Common myeloid progenitor, CD34-positive (primary cell): ENCODE measurements around the gene TMEM178A.
"Not testable (repeated sequence)": the region's sequence is repeated elsewhere in the genome, so short reads cannot be mapped to it uniquely, and the experiment has no call there.

Experiments used
- CTCF ChIA-PET: fragments of 350-600 bp; sonication (Branson Sonifier 250); formaldehyde crosslinking; loops from one replicate; lab custom pipeline; 2021; ENCODE audit warnings: antibody characterized with exemption; lab: Charles Lee
- POLR2A ChIA-PET: fragments of 350-600 bp; sonication (Branson Sonifier 250); formaldehyde crosslinking; loops from one replicate; lab custom pipeline; 2021; ENCODE audit warnings: antibody characterized with exemption; lab: Charles Lee
- DNase-seq, 3 donors: peaks; one replicate each; pipeline versions ENCODE4 v3.0.0 to v3.0.0-alpha.2; 2013
- H3K27ac ChIP-seq, 2 experiments: 1 replicate in 1 of 2; 2 replicates in 1 of 2; pipeline ENCODE4 v1.7.0; 2013; ENCODE audit warnings: inconsistent platforms in 2 of 2, low read length in 2 of 2, mild to moderate bottlenecking in 2 of 2, low read depth in 1 of 2, moderate library complexity in 1 of 2; ENCODE audit not compliant: severe bottlenecking in 2 of 2, insufficient read depth in 1 of 2, poor library complexity in 1 of 2
- H3K27me3 ChIP-seq, 5 experiments: replicated peaks in 2 of 5; 1 replicate in 3 of 5; 2 replicates in 2 of 5; pipeline versions ENCODE4 v1.6.1 to v1.7.0; 2013; ENCODE audit warnings: low read length in 4 of 5, mild to moderate bottlenecking in 2 of 5, moderate library complexity in 2 of 5, inconsistent platforms in 1 of 5; ENCODE audit not compliant: insufficient read depth in 5 of 5, control insufficient read depth in 4 of 5
- H3K36me3 ChIP-seq, 4 experiments: 1 replicate in 2 of 4; 2 replicates in 2 of 4; pipeline versions ENCODE4 v1.6.1 to v1.7.0; 2013; ENCODE audit warnings: low read length in 3 of 4, control low read depth in 1 of 4, mild to moderate bottlenecking in 1 of 4; ENCODE audit not compliant: control insufficient read depth in 4 of 4, insufficient read depth in 4 of 4
- H3K4me1 ChIP-seq, 4 experiments: 1 replicate in 3 of 4; 2 replicates in 1 of 4; pipeline versions ENCODE4 v1.6.1 to v1.7.1; 2013; ENCODE audit warnings: low read length in 3 of 4, mild to moderate bottlenecking in 3 of 4, control low read depth in 1 of 4, inconsistent platforms in 1 of 4, moderate library complexity in 1 of 4; ENCODE audit not compliant: control insufficient read depth in 4 of 4, insufficient read depth in 4 of 4; ENCODE audit errors: control extremely low read depth in 1 of 4
- H3K4me3 ChIP-seq, 7 experiments: 1 replicate in 4 of 7; 2 replicates in 3 of 7; pipeline versions ENCODE4 v1.5.1 to v1.7.0; 2013; ENCODE audit warnings: mild to moderate bottlenecking in 7 of 7, low read length in 6 of 7, moderate library complexity in 6 of 7, inconsistent platforms in 2 of 7, low read depth in 2 of 7, control low read depth in 1 of 7; ENCODE audit not compliant: insufficient read depth in 4 of 7, control insufficient read depth in 1 of 7; ENCODE audit errors: extremely low read depth in 1 of 7
- H3K9me3 ChIP-seq, 5 experiments: 1 replicate in 4 of 5; 2 replicates in 1 of 5; pipeline versions ENCODE4 v1.6.1 to v1.7.1; 2013; ENCODE audit warnings: low read length in 4 of 5, mild to moderate bottlenecking in 2 of 5, inconsistent platforms in 1 of 5, low read depth in 1 of 5, moderate library complexity in 1 of 5; ENCODE audit not compliant: control insufficient read depth in 4 of 5, insufficient read depth in 2 of 5; ENCODE audit errors: control extremely low read depth in 1 of 5
- WGBS: methylation state at CpG from one replicate; pipeline ENCODE4 v1.1.5; 2013; ENCODE audit not compliant: insufficient coverage; 5-methylcytosine and 5-hydroxymethylcytosine counted together

The TMEM178A gene

DNA sequence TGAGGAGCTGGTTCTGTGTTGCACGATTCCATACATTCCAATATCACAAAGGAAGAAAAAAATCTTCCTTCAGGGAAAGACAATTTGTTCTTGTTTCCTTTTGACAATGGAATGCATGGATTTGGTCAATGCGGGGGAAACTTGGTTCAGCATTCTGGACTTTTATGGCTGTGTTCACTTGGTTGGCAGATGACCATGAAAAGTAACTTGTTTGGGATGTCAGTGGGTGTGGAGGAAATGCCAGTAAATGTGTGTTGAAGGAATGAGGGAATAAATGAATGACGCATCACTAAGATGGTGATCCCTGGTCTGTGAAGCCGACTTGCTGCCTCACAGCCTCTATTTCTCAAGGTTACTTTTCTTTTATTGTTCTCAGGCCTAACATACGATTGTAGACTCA, 59.7 kb downstream of the TMEM178A start:
- peaks cover 0 to 5% (median under 1%) of the 10 kb centered on the region in 4 experiments for H3K36me3 ChIP-seq
- no peak for DNase-seq
- WGBS: 98% methylated on average over 4 of the region's 5 CpGs
- ChIA-PET POLR2A (no interaction called here), CTCF (interaction anchor here (9.2 kb wide), 1 partner anchor 132 kb away, joined by 81 read pairs; no protein-coding TSS in a partner anchor)
- H3K4me3 ChIP-seq: no peak overlapping the region
- H3K4me1 ChIP-seq: peaks cover 0 to 10% (median 3%) of the 10 kb centered on the region in 4 experiments
- H3K27ac ChIP-seq: no peak overlapping the region
- no peaks in the 10 kb centered on the region for H3K9me3 ChIP-seq
- H3K27me3 ChIP-seq: no peaks in the 10 kb centered on the region

GRCh38 chr2:39728085-39728484, 62.4 kb downstream of the TMEM178A start:
- CTCF ChIA-PET: interaction anchor here (0.8 to 9.2 kb wide), 8 partner anchors 9 to 135 kb away, joined by 3 to 81 read pairs (median 16); no protein-coding TSS in a partner anchor

DNA sequence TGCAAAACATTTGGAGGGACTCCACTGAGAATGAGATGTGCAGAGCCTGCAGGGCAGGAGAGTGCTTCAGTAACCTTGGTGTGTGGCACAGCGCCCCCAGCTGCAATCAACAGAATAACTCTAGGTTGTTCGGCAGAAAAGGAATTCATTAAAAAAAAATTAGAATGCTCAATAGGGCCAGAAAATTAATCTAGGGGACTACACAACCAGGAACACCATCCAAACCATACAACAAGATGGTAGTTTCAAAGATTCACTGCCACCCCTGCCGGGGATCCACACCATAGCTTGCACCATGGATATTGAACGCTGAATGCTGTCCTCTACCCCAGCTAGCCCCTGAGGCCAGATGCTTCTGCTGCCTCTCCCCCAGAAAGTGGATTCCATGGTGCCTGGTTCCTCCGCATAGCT, 63.2 kb downstream of the TMEM178A start:
- peaks cover 0 to 14% (median 11%) of the 10 kb centered on the region in 4 experiments for H3K36me3 ChIP-seq
- POLR2A ChIA-PET: no interaction called here
- H3K27ac ChIP-seq: no peak overlapping the region
- no peaks in the 10 kb centered on the region for H3K9me3 ChIP-seq
- peaks cover 1 to 13% (median 9%) of the 10 kb centered on the region in 4 experiments for H3K4me1 ChIP-seq
- DNase-seq: peak; percentile 48 to 72 (median 72)
- 63% methylated on average over 5 of the region's 5 CpGs for WGBS
- H3K4me3 ChIP-seq: no peak overlapping the region
- no peaks in the 10 kb centered on the region for H3K27me3 ChIP-seq
- CTCF ChIA-PET: interaction anchor here (0.8 to 9.2 kb wide), 16 partner anchors 8 to 352 kb away, joined by 3 to 81 read pairs (median 8); no protein-coding TSS in a partner anchor

More at GRCh38 chr2:39728085-39728484, 62.4 kb downstream of the TMEM178A start:
- H3K4me1 ChIP-seq: peaks cover 1 to 13% (median 9%) of the 10 kb centered on the region in 4 experiments
- peak; percentile 11 to 61 (median 54) for DNase-seq
- WGBS: 0% methylated on average over 1 of the region's 4 CpGs
- H3K9me3 ChIP-seq, H3K27me3 ChIP-seq, H3K36me3 ChIP-seq, H3K4me3 ChIP-seq, H3K27ac ChIP-seq: not testable (repeated sequence)
- POLR2A ChIA-PET: interaction anchor here (0.5 kb wide), 1 partner anchor 600 kb away, joined by 4 read pairs; no protein-coding TSS in a partner anchor

DNA sequence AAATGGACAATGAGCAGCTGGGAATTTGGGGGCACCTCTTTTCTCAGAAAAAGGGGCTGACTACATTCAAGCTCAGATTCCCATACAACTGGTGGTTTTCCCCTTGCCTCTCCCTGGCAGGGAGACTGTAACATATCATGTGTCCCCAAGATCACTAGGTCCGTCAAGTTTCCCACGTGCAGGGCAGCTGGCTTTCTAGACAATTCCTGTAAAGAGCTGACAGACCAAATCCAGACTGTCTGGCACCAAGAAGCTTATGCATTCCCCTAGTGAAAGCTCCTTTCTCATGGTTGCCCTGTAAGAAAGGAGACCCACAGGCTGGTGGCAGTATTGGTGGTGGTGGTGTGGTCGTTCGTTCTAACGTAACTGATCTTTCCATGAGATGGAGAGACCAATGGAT, 64.6 kb downstream of the TMEM178A start:
- ChIA-PET CTCF (interaction anchor here (0.6 to 9.2 kb wide), 25 partner anchors 9 to 673 kb away, joined by 3 to 81 read pairs (median 4); partner anchors contain the start of gene MAP4K3), POLR2A (no interaction called here)
- Histone ChIP-seq H3K27ac (no peak overlapping the region), H3K4me3 (no peak overlapping the region), H3K36me3 (peaks cover 0 to 27% (median 19%) of the 10 kb centered on the region in 4 experiments), H3K27me3 (no peaks in the 10 kb centered on the region), H3K9me3 (no peaks in the 10 kb centered on the region), H3K4me1 (peaks cover 1 to 13% (median 9%) of the 10 kb centered on the region in 4 experiments)
- no peak for DNase-seq
- 89% methylated on average over 5 of the region's 5 CpGs for WGBS

DNA sequence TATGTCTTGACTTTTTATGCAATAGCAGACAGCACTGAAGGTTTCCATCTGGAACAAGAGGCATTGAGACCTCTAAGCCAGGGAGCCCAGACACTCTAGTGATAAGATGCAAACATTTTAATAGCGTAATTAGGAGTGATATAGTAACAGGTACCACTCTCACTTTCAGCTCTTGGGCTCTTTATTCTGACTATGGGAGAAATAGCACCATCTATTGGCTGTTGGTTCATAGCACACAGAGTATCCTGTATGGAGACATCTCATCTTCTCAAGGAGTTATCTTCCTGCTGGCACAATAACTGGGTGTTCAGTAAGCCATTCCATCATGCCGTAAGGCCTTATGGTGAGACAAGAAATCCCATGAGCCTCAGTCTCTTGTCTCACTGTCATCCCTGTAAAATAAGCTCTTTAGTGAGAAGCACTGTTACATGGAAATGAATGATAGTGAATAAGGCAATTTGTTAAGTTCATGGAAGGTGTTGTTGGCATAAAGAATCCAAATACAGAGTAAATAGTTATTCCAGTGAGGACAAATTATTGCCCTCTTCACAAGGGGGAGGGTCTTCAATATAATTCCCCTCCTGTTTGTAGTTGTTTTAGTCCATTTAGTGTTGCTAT, 65.1 kb downstream of the TMEM178A start:
- DNase-seq: peak; percentile 26 to 48 (median 33)
- Histone ChIP-seq H3K36me3 (peaks cover 0 to 32% (median 23%) of the 10 kb centered on the region in 4 experiments), H3K27ac (no peak overlapping the region), H3K4me3 (no peak overlapping the region), H3K4me1 (peaks cover 1 to 13% (median 10%) of the 10 kb centered on the region in 4 experiments), H3K9me3 (no peaks in the 10 kb centered on the region), H3K27me3 (no peaks in the 10 kb centered on the region)
- WGBS: 100% methylated on average over 1 of the region's 2 CpGs
- ChIA-PET POLR2A (no interaction called here), CTCF (interaction anchor here (0.7 to 9.2 kb wide), 21 partner anchors 8 to 672 kb away, joined by 3 to 81 read pairs (median 4); partner anchors contain the start of gene MAP4K3)

DNA sequence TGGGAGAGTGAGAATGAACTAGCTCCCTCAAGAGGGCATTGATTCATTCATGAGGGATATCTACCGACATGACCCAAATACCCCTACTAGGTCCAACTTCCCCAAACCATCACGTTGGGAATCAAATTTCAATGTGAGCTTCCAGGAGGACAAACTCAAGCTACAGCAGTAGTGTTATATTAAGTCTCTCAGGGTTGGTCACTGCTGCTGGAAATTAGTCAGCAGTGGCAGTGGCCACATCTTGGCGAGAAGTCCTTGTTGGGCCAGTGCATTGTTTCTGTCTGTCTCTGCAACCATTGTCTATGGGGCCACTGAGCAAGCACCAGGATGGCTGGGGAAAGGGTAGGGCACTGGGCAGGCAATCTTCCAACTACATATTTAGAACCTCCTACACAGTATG, 65.8 kb downstream of the TMEM178A start:
- POLR2A ChIA-PET: no interaction called here

More for the DNA sequence above, 65.8 kb downstream of the TMEM178A start:
- 92% methylated on average over 2 of the region's 3 CpGs for WGBS
- H3K27me3 ChIP-seq: no peaks in the 10 kb centered on the region
- H3K9me3 ChIP-seq: no peaks in the 10 kb centered on the region
- DNase-seq: no peak
- no peak overlapping the region for H3K27ac ChIP-seq
- H3K36me3 ChIP-seq: peaks cover 5 to 40% (median 25%) of the 10 kb centered on the region in 4 experiments
- H3K4me1 ChIP-seq: peaks cover 1 to 13% (median 10%) of the 10 kb centered on the region in 4 experiments
- H3K4me3 ChIP-seq: no peak overlapping the region
- CTCF ChIA-PET: interaction anchor here (1.1 to 9.2 kb wide), 7 partner anchors 12 to 363 kb away, joined by 3 to 81 read pairs (median 7); no protein-coding TSS in a partner anchor
